LNCAP (cell line): ENCODE data around the gene CFHR5.

Experiments
- CTCF ChIP-seq: fragments of 450-650 bp; IDR thresholded peaks from 2 replicates; pipeline ENCODE4 v1.5.1; 2017; ENCODE audit warnings: mild to moderate bottlenecking

CFHR5 gene

GRCh38 chr1:197036861-197037260 is 59.5 kb downstream of the CFHR5 start:
- TF ChIP-seq CTCF, result no peak

- no peak for TF ChIP-seq CTCF
Observed at GRCh38 chr1:197041486-197042353, 64.4 kb downstream of the CFHR5 start.

- TF ChIP-seq CTCF, result no peak
Observed at GRCh38 chr1:197042676-197043341, 65.5 kb downstream of the CFHR5 start.

- TF ChIP-seq CTCF, result no peak
Observed at GRCh38 chr1:197049100-197049499, 71.7 kb downstream of the CFHR5 start.
